RWPE1 (cell line): ENCODE data around the gene TMEM147.

Source experiments
- CTCF ChIA-PET: fragments of 350-600 bp; sonication (Branson Sonifier 250); formaldehyde crosslinking; extraction: SDS; loops from one replicate; lab custom pipeline; 2021; lab: Yijun Ruan, JAX
- POLR2A ChIA-PET: fragments of 400-600 bp; formaldehyde crosslinking; extraction: SDS; loops from one replicate; lab custom pipeline; 2020; ENCODE audit warnings: antibody characterized with exemption; ENCODE audit not compliant: low non-redundant PET; lab: Yijun Ruan, JAX
- DNase-seq: peaks from one replicate; pipeline ENCODE4 v3.0.0; 2012; ENCODE audit warnings: low spot score
- H3K27ac ChIP-seq: fragments of 450-650 bp; 2 replicates; pipeline ENCODE4 v1.5.1; 2017
- CTCF ChIP-seq: fragments of 450-650 bp; conservative IDR thresholded peaks from 2 replicates; pipeline ENCODE4 v1.5.1; 2017; ENCODE audit warnings: low read depth, mild to moderate bottlenecking

Gene TMEM147

GRCh38 chr19:35549879-35550523 is 4.6 kb downstream of the TMEM147 start:
- no peak overlapping the region for H3K27ac ChIP-seq
- POLR2A ChIA-PET, result no interaction called here
- CTCF ChIA-PET, result interaction anchor here (0.6 to 3.1 kb wide), 3 partner anchors 34 to 137 kb away, joined by 5 to 16 read pairs (median 5); no protein-coding TSS in a partner anchor
- TF ChIP-seq CTCF, result no peak
- no peak for DNase-seq

- H3K27ac ChIP-seq, result no peak overlapping the region
- ChIA-PET CTCF (interaction anchor here (0.6 to 1.1 kb wide), 2 partner anchors 41 to 477 kb away, joined by 3 to 4 read pairs; no protein-coding TSS in a partner anchor), POLR2A (interaction anchor here (0.6 kb wide), 1 partner anchor 33 kb away, joined by 3 read pairs; no protein-coding TSS in a partner anchor)
- no peak for TF ChIP-seq CTCF
- DNase-seq, result no peak
Observed at GRCh38 chr19:35551091-35551810, 5.8 kb downstream of the TMEM147 start.

GRCh38 chr19:35552534-35553384 is 7.3 kb downstream of the TMEM147 start:
- no peak for DNase-seq
- ChIA-PET POLR2A (no interaction called here), CTCF (interaction anchor here (1.1 kb wide), 1 partner anchor 42 kb away, joined by 4 read pairs; no protein-coding TSS in a partner anchor)
- no peak for TF ChIP-seq CTCF
- no peak overlapping the region for H3K27ac ChIP-seq

- H3K27ac ChIP-seq, result no peak overlapping the region
- DNase-seq, result no peak
- ChIA-PET POLR2A (no interaction called here), CTCF (no interaction called here)
- TF ChIP-seq CTCF, result no peak
Observed at GRCh38 chr19:35553385-35554000, 8.1 kb downstream of the TMEM147 start.

- H3K27ac ChIP-seq, result no peak overlapping the region
- POLR2A ChIA-PET, result no interaction called here
- no peak for DNase-seq
- CTCF ChIA-PET, result no interaction called here
- no peak for TF ChIP-seq CTCF
Observed at GRCh38 chr19:35554076-35554475, 8.7 kb downstream of the TMEM147 start.
